Measurements from ENCODE around the gene INSL3. TPM values are rescaled to one million over a fixed set of nuclear protein-coding genes. Genes with fewer than 3 reads are reported as not detected.
A peak's percentile ranks its signal among the peaks of the same experiment; 100 is the strongest.
"Not testable (repeated sequence)": the region's sequence is repeated elsewhere in the genome, so short reads cannot be mapped to it uniquely, and the experiment has no call there.

INSL3 gene
- total RNA-seq, 6 donors from 2014 or later: 0.57 TPM; not detected in 5

DNA sequence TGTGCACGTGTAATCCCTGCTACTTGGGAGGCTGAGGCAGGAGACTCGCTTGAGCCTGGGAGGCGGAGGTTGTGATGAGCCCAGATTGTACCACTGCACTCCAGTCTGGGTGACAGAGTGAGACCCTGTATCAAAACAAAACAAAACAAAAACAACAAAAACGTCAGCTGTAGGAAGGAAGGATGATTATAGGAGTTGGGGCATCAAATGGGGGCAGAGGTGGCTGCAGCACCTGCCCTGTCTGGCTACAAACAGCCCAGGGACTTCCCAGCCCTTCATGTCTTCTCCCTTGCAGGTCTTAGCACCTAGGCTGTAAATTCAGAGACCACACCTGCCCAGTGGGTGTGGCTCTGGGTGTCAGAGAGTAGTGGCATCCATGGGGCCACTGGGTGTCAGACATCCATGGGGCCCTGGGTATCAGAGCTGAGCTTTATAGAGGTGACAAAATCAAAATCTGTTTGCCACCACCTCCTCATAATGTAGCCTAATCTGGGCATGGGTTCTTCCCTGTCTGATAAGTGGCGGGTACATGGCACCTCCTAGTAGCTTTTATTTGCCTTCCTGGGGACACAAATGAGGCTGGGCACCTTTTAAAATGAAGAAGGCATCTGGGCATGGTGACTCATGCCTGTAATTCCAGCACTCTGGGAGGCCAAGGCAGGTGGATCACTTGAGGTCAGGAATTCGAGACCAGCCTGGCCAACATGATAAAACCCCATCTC is 31.1 kb downstream of the INSL3 start:
- Histone ChIP-seq H3K27ac (no peak overlapping the region), H3K4me1 (peaks cover 0 to 10% (median 2%) of the 10 kb centered on the region in 4 donors), H3K4me3 (no peak overlapping the region), H3K36me3 (no peaks in the 10 kb centered on the region), H3K27me3 (peaks cover 0 to 13% (median 7%) of the 10 kb centered on the region in 4 donors), H3K9me3 (no peaks in the 10 kb centered on the region)
- TF ChIP-seq CTCF (IDR thresholded peaks at IDR 0.05) (no peak), POLR2AphosphoS5 (IDR thresholded peaks at IDR 0.05) (no peak), POLR2A (IDR thresholded peaks at IDR 0.05) (no peak), EP300 (IDR thresholded peaks at IDR 0.05) (no peak)
- DNase-seq (no peak), ATAC-seq (ENCODE audit: low FRiP score in 2 of 2) (no peak)
- WGBS, 2 donors: 80 to 82% methylated on average over 6 of the region's 6 CpGs

GRCh38 chr19:17788632-17789031 is 32.7 kb downstream of the INSL3 start:
- Histone ChIP-seq H3K4me3 (no peak overlapping the region), H3K4me1 (peaks cover 0 to 4% (median 0%) of the 10 kb centered on the region in 4 donors), H3K36me3 (no peaks in the 10 kb centered on the region), H3K9me3 (no peaks in the 10 kb centered on the region), H3K27ac (no peak overlapping the region), H3K27me3 (no peaks in the 10 kb centered on the region)
- ATAC-seq (ENCODE audit: low FRiP score in 2 of 2): no peak
- TF ChIP-seq CTCF (IDR thresholded peaks at IDR 0.05) (no peak), EP300 (IDR thresholded peaks at IDR 0.05) (no peak), POLR2A (IDR thresholded peaks at IDR 0.05) (no peak), POLR2AphosphoS5 (IDR thresholded peaks at IDR 0.05) (no peak)
- WGBS, 2 donors: 79 to 85% methylated on average over 2 of the region's 2 CpGs
- no peak for DNase-seq

DNA sequence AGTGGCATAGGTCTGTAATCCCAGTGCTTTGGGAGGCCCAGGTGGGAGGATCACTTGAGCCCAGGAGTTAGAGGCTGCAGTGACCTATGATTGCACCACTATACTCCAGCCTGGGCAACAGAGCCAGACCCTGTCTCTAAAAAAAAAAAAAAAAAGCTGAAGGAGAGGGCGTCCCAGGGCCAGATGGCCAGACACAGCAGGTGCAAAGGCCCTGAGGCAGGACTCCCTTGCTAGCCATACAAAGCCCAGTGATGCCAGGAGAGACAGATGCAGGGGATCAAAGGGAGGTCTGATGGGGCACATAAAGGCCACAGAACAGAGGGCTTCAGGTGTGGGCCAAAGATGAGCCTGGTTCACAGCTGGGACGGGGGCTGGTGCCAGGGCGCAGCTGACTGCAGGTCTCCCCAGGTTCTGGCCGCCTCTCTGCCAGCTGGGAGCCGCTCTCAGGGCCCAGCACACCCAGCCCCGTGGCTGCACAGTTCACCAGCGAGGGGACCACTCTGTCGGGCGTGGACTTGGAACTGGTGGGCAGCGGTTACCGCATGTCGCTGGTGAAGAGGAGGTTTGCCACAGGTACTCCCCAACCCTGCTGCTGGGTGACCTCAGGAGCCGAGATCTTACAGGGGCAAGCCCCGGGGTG is 33.9 kb downstream of the INSL3 start:
- H3K4me3 ChIP-seq: no peak overlapping the region
- H3K4me1 ChIP-seq: peaks cover 0 to 4% (median 0%) of the 10 kb centered on the region in 4 donors
- H3K27me3 ChIP-seq: no peaks in the 10 kb centered on the region
- ATAC-seq (ENCODE audit: low FRiP score in 2 of 2) (no peak), DNase-seq (no peak)
- no peak overlapping the region for H3K27ac ChIP-seq
- whole genome bisulfite sequencing, 2 donors: 92 to 98% methylated on average over 1 to 13 of the region's 14 CpGs
- H3K36me3 ChIP-seq: no peaks in the 10 kb centered on the region
- no peaks in the 10 kb centered on the region for H3K9me3 ChIP-seq
- TF ChIP-seq POLR2AphosphoS5 (IDR thresholded peaks at IDR 0.05) (no peak), CTCF (IDR thresholded peaks at IDR 0.05) (no peak), POLR2A (IDR thresholded peaks at IDR 0.05) (no peak), EP300 (IDR thresholded peaks at IDR 0.05) (no peak)

DNA sequence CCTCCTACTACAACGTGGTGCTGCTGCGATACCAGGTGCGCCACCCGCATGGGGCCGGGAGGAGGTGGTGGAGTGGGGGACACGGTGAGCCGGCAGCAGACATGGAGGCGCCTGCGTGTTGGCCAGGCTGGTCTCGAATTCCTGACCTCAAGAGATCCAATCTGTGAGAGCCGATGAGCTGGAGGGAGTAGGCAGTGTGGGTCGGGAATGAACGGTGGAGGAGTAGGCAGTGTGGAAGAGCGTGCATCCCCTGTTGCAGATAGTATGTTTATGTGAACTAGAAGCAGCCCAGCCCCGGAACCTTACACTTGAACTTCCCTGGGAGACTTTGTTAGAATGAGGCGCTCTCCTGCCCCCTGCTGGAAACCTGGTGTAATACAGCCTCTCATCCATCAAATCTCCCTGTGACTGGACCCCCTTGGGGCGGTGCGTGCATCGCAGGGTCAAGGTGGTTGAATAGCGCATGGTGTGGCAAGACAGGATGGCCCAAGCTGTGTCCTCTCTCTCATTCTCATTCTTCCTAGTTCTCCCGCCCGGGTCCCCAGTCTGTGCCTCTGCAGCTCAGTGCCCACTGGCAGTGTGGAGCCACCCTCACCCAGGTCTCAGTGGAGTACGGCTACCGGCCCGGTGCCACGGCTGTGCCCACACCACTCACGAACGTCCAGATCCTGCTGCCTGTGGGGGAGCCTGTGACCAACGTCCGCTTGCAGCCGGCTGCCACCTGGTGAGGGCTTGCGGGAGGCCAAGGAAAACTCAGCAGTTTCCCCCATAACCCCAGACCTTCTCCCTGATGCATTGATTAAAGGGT is 36.9 kb downstream of the INSL3 start:
- Histone ChIP-seq H3K9me3 (no peaks in the 10 kb centered on the region), H3K27me3 (no peaks in the 10 kb centered on the region), H3K27ac (no peak overlapping the region), H3K4me1 (peaks cover 0 to 2% (median 0%) of the 10 kb centered on the region in 4 donors), H3K4me3 (no peak overlapping the region), H3K36me3 (no peaks in the 10 kb centered on the region)
- ATAC-seq (ENCODE audit: low FRiP score in 2 of 2) (peak; percentile 68 to 69), DNase-seq (peak; percentile 62 to 76)
- TF ChIP-seq CTCF (IDR thresholded peaks at IDR 0.05) (peak; percentile 64 to 84 (median 77)), POLR2A (IDR thresholded peaks at IDR 0.05) (no peak)
- WGBS, 2 donors: 50 to 56% methylated on average over 13 to 32 of the region's 32 CpGs

DNA sequence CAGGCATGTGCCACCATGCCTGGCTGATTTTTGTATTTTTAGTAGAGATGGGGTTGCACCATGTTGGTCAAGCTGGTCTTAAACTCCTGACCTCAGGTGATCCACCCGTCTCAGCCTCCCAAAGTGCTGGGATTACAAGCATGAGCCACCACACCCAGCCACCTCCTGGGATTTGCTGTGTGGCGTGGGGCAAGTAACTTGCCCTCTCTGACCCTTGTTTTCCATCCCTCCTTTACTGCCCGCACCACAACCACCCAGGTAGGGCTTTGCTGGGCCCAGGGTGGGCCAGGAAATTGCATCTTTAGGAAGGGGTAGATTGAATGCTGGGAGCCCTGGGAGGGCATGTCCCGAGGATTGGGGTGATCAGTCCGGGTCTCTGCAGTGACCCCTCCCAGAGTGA is 37.6 kb downstream of the INSL3 start:
- H3K4me3 ChIP-seq; H3K9me3 ChIP-seq; DNase-seq; H3K4me1 ChIP-seq; ATAC-seq (ENCODE audit: low FRiP score in 2 of 2); H3K27me3 ChIP-seq; H3K36me3 ChIP-seq; H3K27ac ChIP-seq: not testable (repeated sequence)
- 70 to 76% methylated on average over 5 of the region's 5 CpGs for WGBS, 2 donors

Measured in upper lobe of left lung (tissue), 6 donors.